Cardiac muscle cell (in vitro differentiated cells and primary cell): ENCODE measurements around the gene MCEMP1. TPM values are rescaled to one million over a fixed set of nuclear protein-coding genes. Genes with fewer than 3 reads are reported as not detected.
A peak's percentile ranks its signal among the peaks of the same experiment; 100 is the strongest.

Experiments
- DNase-seq, 2 donors: peaks; one replicate each; pipeline versions ENCODE4 v3.0.0 to v3.0.0-alpha.2; 2010 to 2017; ENCODE audit warnings: low read depth in 1 of 2, low spot score in 1 of 2
- H3K27ac ChIP-seq: fragments of 200-600 bp; sonication (generic); 2 replicates; pipeline ENCODE4 v1.5.1; 2016
- H3K27me3 ChIP-seq: fragments of 200-600 bp; sonication (generic); 2 replicates; pipeline ENCODE4 v1.6.0; 2016; ENCODE audit warnings: control low read depth
- H3K36me3 ChIP-seq: fragments of 200-600 bp; sonication (generic); 2 replicates; pipeline ENCODE4 v1.5.1; 2016; ENCODE audit warnings: control low read depth
- H3K4me1 ChIP-seq: fragments of 200-600 bp; sonication (generic); 2 replicates; pipeline ENCODE4 v1.8.1; 2017; ENCODE audit warnings: low read depth, mild to moderate bottlenecking, mixed run types
- H3K4me3 ChIP-seq: fragments of 200-600 bp; sonication (generic); 2 replicates; pipeline ENCODE4 v1.5.1; 2016; ENCODE audit warnings: mild to moderate bottlenecking
- H3K9me3 ChIP-seq: fragments of 200-600 bp; sonication (generic); 2 replicates; pipeline ENCODE4 v1.5.1; 2017; ENCODE audit warnings: low read depth, mild to moderate bottlenecking, control low read depth
- polyA plus RNA-seq: library from polyadenylated mRNA; unstranded; fragments of >200 nt; fragmentation: Nextera tagmentation; extraction: Ambion mirVana; gene quantifications from 2 replicates; pipeline ENCODE4 v1.2.1, GENCODE V29; 2016
- total RNA-seq: library from RNA; depleted of rRNA; stranded (reverse); fragments of >200 nt; gene quantifications from 2 replicates; pipeline ENCODE4 v1.2.3, GENCODE V29; 2016
- TF ChIP-seq, protein P1 (sequence below): IDR thresholded peaks from 2 replicates; pipeline ENCODE4 v1.5.1; 2012; ENCODE audit warnings: low read depth, mild to moderate bottlenecking, low read length

MCEMP1 gene
- total and polyA plus RNA-seq, 2 experiments from 2014 or later = not detected

DNA sequence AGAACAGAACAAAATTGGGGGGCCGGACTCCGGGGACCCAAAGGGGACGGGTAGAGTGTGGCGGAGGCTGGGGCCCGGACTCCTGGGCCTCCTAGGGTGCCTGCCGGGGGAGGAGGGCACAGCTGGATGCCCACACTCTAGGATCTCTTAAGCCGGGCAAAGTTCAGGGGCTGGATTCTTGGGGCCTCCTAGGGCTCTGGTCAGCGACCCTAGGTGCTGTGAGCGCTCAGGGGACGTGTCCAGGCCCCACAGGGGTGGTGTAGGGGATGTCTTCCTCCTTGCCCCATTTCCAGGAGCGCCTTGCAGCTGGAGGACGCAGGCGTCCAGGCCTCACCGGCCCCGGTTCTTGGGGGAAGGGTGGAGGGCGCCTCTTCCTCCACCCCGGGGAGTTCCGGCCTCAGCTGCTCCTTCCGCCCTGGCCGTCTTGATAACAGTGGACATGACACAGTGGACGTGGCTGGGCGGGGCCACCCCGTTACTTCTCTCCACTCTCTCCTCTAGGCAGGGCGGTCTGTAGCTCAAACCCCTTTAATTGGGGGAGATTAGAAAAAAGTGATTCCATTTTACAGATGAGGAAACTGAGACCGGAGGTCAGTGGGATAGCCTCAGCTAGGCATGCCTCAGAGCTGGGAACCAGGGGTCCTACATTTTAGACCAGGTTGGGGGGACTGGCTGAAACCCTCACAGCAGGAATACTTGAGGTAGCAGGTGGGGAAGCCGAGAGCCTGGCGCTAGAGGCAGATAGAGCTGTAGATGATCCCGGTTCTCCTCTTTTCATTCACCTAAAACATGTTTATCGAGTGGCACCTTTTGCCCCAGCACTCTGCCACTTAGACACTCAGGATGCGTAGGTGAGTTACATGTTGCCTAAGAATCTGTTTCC lies 39.3 kb upstream of the MCEMP1 start:
- no peaks in the 10 kb centered on the region for H3K9me3 ChIP-seq
- H3K27me3 ChIP-seq = no peaks in the 10 kb centered on the region
- H3K27ac ChIP-seq = no peak overlapping the region
- DNase-seq = peak in 1 of 2 donors; percentile 57
- TF ChIP-seq, protein P1, sequence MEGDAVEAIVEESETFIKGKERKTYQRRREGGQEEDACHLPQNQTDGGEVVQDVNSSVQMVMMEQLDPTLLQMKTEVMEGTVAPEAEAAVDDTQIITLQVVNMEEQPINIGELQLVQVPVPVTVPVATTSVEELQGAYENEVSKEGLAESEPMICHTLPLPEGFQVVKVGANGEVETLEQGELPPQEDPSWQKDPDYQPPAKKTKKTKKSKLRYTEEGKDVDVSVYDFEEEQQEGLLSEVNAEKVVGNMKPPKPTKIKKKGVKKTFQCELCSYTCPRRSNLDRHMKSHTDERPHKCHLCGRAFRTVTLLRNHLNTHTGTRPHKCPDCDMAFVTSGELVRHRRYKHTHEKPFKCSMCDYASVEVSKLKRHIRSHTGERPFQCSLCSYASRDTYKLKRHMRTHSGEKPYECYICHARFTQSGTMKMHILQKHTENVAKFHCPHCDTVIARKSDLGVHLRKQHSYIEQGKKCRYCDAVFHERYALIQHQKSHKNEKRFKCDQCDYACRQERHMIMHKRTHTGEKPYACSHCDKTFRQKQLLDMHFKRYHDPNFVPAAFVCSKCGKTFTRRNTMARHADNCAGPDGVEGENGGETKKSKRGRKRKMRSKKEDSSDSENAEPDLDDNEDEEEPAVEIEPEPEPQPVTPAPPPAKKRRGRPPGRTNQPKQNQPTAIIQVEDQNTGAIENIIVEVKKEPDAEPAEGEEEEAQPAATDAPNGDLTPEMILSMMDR = no peak
- peak overlapping the region; percentile 29 for H3K4me3 ChIP-seq
- no peaks in the 10 kb centered on the region for H3K36me3 ChIP-seq
- H3K4me1 ChIP-seq = peaks cover 4% of the 10 kb centered on the region

DNA sequence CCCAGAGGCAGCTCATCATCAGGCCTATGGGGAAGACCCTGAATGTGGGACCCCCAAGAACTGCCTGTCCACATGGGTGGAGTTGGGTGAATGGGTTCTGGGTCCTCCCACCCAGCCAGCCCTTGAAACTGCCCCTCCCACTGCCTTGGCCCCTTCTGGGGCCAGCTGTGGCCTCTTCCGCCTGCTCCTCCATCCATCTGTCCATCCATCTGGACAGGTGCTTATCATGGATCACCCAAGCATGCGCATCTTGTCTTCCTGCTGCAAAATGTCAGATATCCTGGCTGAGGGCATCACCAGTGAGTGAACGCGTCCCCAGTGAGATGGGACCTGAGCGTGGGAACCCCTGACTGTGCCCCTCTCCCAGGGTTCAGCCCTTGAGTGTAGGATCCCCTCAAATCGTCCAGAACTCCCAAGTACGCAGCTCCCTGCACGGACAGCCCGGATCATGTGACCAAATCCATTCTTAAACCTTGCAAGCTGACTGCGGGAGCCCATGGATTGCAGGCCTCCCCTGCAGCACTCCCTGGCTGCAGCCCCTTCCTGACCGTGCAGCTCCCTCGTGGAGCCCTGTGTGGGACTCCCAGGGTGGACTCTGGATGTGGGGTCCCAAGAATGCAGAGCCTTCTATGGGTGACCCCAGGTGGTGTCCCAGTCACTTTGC lies 38.0 kb upstream of the MCEMP1 start:
- H3K4me1 ChIP-seq = peaks cover 4% of the 10 kb centered on the region
- no peaks in the 10 kb centered on the region for H3K27me3 ChIP-seq
- no peak overlapping the region for H3K27ac ChIP-seq
- H3K4me3 ChIP-seq = no peak overlapping the region
- no peaks in the 10 kb centered on the region for H3K9me3 ChIP-seq
- DNase-seq = no peak
- TF ChIP-seq, protein P1 = no peak
- no peaks in the 10 kb centered on the region for H3K36me3 ChIP-seq

DNA sequence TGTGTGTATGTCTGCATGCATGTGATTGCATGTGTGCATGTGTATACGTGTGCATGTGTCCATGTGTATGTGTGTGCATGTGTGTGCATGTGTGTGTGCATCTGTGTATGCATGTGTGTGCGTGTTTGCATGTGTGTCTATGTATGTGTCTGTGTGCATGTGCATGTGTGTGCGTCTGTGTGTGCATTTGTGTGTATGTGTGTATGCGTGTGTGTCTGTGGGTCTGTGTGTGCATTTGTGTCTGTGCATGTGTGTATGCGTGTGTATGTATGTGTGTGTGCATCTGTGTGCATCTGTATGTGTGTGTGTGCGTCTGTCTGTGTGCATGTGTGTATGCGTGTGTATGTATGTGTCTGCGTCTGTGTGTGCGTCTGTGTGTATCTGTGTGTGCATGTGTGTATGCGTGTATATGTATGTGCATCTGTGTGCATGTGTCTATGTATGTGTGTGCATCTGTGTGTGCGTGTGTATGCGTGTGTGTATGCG lies 37.0 kb upstream of the MCEMP1 start:
- no peaks in the 10 kb centered on the region for H3K9me3 ChIP-seq
- no peaks in the 10 kb centered on the region for H3K36me3 ChIP-seq
- H3K27me3 ChIP-seq = no peaks in the 10 kb centered on the region
- TF ChIP-seq, protein P1 = no peak
- H3K27ac ChIP-seq = no peak overlapping the region
- no peak overlapping the region for H3K4me3 ChIP-seq
- no peak for DNase-seq
- peaks cover 4% of the 10 kb centered on the region for H3K4me1 ChIP-seq

DNA sequence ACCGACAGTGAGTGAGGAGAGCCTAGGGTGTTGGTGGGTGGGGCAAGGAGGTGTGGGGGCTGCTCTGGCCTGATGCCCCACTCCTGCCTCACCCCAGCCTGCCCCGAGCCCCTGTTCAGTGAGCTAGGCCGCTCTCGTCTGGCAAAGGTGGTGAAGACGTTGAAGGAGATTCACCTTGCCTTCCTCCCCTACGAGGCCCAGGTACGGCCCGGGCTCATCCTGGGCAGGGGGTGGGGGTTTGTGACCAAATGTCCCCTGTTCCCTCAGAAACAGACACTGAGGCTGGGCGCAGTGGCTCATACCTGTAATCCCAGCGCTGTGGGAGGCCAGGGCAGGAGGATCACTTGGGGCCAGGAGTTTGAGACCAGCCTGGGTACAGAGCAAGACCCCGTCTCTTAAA lies 36.1 kb upstream of the MCEMP1 start:
- TF ChIP-seq, protein P1 = no peak
- H3K27me3 ChIP-seq = no peaks in the 10 kb centered on the region
- H3K4me1 ChIP-seq = peaks cover under 1% of the 10 kb centered on the region
- no peak overlapping the region for H3K27ac ChIP-seq
- no peaks in the 10 kb centered on the region for H3K36me3 ChIP-seq
- no peak overlapping the region for H3K4me3 ChIP-seq
- DNase-seq = no peak
- no peaks in the 10 kb centered on the region for H3K9me3 ChIP-seq

DNA sequence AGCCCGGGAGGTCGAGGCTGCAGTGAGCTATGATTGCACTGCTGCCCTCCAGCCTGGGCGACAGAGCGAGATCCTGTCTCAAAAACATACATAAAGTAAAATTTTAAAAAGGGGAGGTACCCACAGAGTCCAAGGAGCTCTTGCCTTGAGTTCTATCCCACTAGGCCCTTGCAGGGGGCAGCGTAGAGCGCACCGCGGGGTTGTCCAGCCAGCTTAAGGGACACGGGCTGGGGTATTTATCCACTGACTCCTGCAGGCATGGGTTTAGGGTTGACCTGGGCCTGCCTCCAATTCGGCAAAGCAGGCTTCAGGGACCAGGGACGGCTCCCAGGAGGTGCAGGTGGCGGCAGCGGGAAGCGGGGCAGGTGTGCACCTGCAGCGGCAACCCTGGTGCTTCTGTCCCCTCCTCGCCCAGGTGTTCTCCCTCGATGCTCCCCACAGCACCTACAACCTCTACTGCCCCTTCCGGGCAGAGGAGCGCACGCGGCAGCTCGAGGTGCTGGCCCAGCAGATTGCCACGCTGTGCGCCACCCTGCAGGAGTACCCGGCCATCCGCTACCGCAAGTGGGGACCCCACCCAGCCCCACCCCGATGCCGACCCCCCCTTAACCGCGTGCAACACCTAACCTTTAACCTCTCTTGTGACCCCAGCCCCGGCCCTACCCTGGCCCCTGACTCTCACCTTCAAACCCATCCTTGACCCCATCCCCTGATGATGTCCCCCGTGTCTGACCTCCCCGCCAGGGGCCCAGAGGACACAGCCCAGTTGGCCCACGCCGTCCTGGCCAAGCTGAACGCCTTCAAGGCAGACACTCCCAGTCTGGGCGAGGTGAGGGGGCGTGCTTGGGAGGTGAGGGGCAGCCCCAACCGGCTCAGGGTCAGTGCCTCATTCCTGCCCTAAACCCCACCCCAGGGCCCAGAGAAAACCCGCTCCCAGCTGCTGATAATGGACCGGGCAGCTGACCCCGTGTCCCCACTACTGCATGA lies 35.3 kb upstream of the MCEMP1 start:
- no peak overlapping the region for H3K27ac ChIP-seq
- no peaks in the 10 kb centered on the region for H3K36me3 ChIP-seq
- H3K4me3 ChIP-seq = no peak overlapping the region
- H3K27me3 ChIP-seq = no peaks in the 10 kb centered on the region
- DNase-seq = no peak
- H3K4me1 ChIP-seq = no peaks in the 10 kb centered on the region
- H3K9me3 ChIP-seq = no peaks in the 10 kb centered on the region
- TF ChIP-seq, protein P1 = peak; percentile 14
